Neural cell (in vitro differentiated cells): ENCODE measurements around the gene NEURL3. TPM values are rescaled to one million over a fixed set of nuclear protein-coding genes. Genes with fewer than 3 reads are reported as not detected.

Source experiments
- H2AFZ ChIP-seq: fragments of 200-600, 300-800 bp; sonication (generic), shearing (Covaris generic); 2 replicates; pipeline ENCODE4 v1.6.0; 2014; ENCODE audit warnings: low read depth, mild to moderate bottlenecking, antibody characterized with exemption, low read length, moderate library complexity
- H3F3A ChIP-seq: fragments of 200-600 bp; shearing (Covaris generic); 2 replicates; pipeline ENCODE4 v1.6.1; 2016; ENCODE audit warnings: mild to moderate bottlenecking, moderate library complexity, mixed read lengths, antibody characterized with exemption, low read length; ENCODE audit not compliant: insufficient read depth, poor library complexity, severe bottlenecking
- H3K27ac ChIP-seq: fragments of 200-600, 300-800 bp; sonication (generic), shearing (Covaris generic); 2 replicates; pipeline ENCODE4 v1.5.1; 2014; ENCODE audit warnings: mild to moderate bottlenecking, low read length, moderate library complexity
- H3K27me3 ChIP-seq: fragments of 300-800, 200-600 bp; sonication (generic), shearing (Covaris generic); 2 replicates; pipeline ENCODE4 v1.6.0; 2014; ENCODE audit warnings: mild to moderate bottlenecking, low read depth, low read length, moderate library complexity; ENCODE audit not compliant: insufficient read depth
- H3K36me3 ChIP-seq: fragments of 300-800, 200-600 bp; sonication (generic), shearing (Covaris generic); 2 replicates; pipeline ENCODE4 v1.5.1; 2014; ENCODE audit warnings: mild to moderate bottlenecking, antibody characterized with exemption, low read length, moderate library complexity; ENCODE audit not compliant: insufficient read depth
- H3K4me2 ChIP-seq: fragments of 300-800, 200-600 bp; sonication (generic), shearing (Covaris generic); 2 replicates; pipeline ENCODE4 v1.6.0; 2014; ENCODE audit warnings: mild to moderate bottlenecking, low read length
- H3K4me3 ChIP-seq: fragments of 300-800, 200-600 bp; sonication (generic), shearing (Covaris generic); 2 replicates; pipeline ENCODE4 v1.5.1; 2014; ENCODE audit warnings: mild to moderate bottlenecking, low read length, moderate library complexity
- H3K79me2 ChIP-seq: fragments of 200-600 bp; shearing (Covaris generic); replicated peaks from 2 replicates; pipeline ENCODE4 v1.6.0; 2014; ENCODE audit warnings: mild to moderate bottlenecking, low read length, moderate library complexity; ENCODE audit not compliant: insufficient read depth
- H3K9ac ChIP-seq: fragments of 300-800, 200-600 bp; sonication (generic), shearing (Covaris generic); 2 replicates; pipeline ENCODE4 v1.6.1; 2016; ENCODE audit warnings: mild to moderate bottlenecking, low read length, mixed read lengths
- H3K9me2 ChIP-seq: fragments of 200-600 bp; shearing (Covaris generic); 2 replicates; pipeline ENCODE4 v1.6.1; 2016; ENCODE audit warnings: mild to moderate bottlenecking, low read length, mixed read lengths; ENCODE audit not compliant: insufficient read depth
- H3K9me3 ChIP-seq: fragments of 200-600, 300-800 bp; sonication (generic), shearing (Covaris generic); 2 replicates; pipeline ENCODE4 v1.6.1; 2016; ENCODE audit warnings: mild to moderate bottlenecking, mixed run types, low read length, moderate library complexity, mixed read lengths
- H4K20me1 ChIP-seq: fragments of 200-600 bp; shearing (Covaris generic); 2 replicates; pipeline ENCODE4 v1.6.1; 2016; ENCODE audit warnings: mild to moderate bottlenecking, mixed run types; ENCODE audit not compliant: insufficient read depth
- EP300 ChIP-seq: fragments of 450-650 bp; conservative IDR thresholded peaks from 2 replicates; pipeline ENCODE4 v1.6.1; 2014; ENCODE audit warnings: antibody characterized with exemption, mild to moderate bottlenecking, moderate library complexity; ENCODE audit not compliant: poor library complexity, severe bottlenecking
- EZH2 ChIP-seq: fragments of 200-600, 300-800 bp; shearing (Covaris generic), sonication (generic); IDR thresholded peaks from 2 replicates; pipeline ENCODE4 v1.6.1; 2014; ENCODE audit warnings: antibody characterized with exemption, low read length, borderline replicate concordance, mild to moderate bottlenecking; ENCODE audit not compliant: insufficient read depth, poor library complexity, severe bottlenecking
- MXI1 ChIP-seq: fragments of 450-650 bp; conservative IDR thresholded peaks from 2 replicates; pipeline ENCODE4 v1.6.1; 2014; ENCODE audit warnings: antibody characterized with exemption, mild to moderate bottlenecking; ENCODE audit not compliant: poor library complexity, severe bottlenecking
- POLR2AphosphoS5 ChIP-seq: IDR thresholded peaks from 2 replicates; pipeline ENCODE4 v1.6.1; 2012
- RAD21 ChIP-seq: fragments of 450-650 bp; conservative IDR thresholded peaks from 2 replicates; pipeline ENCODE4 v1.6.1; 2014; ENCODE audit warnings: antibody characterized with exemption, mild to moderate bottlenecking, moderate library complexity
- SMC3 ChIP-seq: fragments of 450-650 bp; conservative IDR thresholded peaks from 2 replicates; pipeline ENCODE4 v1.6.1; 2014; ENCODE audit warnings: antibody characterized with exemption, mild to moderate bottlenecking, moderate library complexity; ENCODE audit not compliant: poor library complexity
- TAF1 ChIP-seq: IDR thresholded peaks from 2 replicates; pipeline ENCODE4 v1.6.1; 2012; ENCODE audit warnings: low read depth
- polyA plus RNA-seq: library from polyadenylated mRNA; depleted of rRNA; stranded (reverse); fragments of >200 nt; gene quantifications from 2 replicates; pipeline ENCODE4 v1.2.3, GENCODE V29; 2014
- TF ChIP-seq, protein P1 (sequence below): fragments of 450-650 bp; IDR thresholded peaks from 2 replicates; pipeline ENCODE4 v1.5.1; 2014; ENCODE audit warnings: antibody characterized with exemption, mild to moderate bottlenecking, moderate library complexity; ENCODE audit not compliant: poor library complexity, severe bottlenecking
- TF ChIP-seq, protein P2 (sequence below): IDR thresholded peaks from 2 replicates; pipeline ENCODE4 v1.6.1; 2012; ENCODE audit warnings: borderline replicate concordance

NEURL3 gene
- polyA plus RNA-seq, 1 donor from 2014 or later, result not detected

DNA sequence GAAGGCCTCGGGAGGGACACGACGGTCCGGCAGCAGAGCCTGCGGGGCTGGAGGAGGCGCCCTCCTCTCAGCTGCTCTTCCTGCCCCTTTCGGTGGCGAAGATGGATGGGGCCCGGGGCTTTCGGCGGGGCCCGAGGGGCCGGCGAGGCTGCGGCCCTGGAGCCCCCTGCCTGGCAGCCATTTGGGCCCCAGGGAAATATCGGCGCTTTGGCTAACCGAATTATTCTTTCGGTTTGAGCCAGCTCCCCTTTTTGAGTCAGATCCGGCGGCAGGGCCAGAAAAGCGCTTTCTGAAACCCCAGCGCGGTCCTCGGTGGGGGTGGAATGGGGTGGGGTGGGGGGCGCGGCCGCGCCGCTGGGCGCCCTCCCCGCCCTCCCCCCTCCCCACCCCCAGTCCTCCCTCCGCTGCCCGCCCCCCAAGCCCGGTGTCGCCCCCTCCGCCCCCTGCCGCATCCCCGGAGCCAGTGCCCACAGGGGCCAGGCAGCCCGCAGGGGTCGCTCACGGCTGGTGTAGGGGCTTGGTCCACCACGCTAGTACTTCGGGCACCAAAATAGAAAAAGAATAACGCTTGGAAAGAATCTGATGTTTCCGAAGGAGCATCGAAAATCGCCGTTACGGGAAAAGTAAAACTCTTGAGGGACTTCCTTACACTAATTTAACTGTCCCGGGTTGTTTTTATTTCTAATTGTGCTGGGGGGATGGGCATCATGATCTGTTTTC lies 22.3 kb upstream of the NEURL3 start:
- H3K4me3 ChIP-seq, result no peak overlapping the region
- H3K79me2 ChIP-seq, result no peaks in the 10 kb centered on the region
- no peaks in the 10 kb centered on the region for H3K9me2 ChIP-seq
- H3K9me3 ChIP-seq, result no peaks in the 10 kb centered on the region
- TF ChIP-seq EZH2 (no peak), POLR2AphosphoS5 (no peak), TAF1 (no peak), RAD21 (no peak), MXI1 (no peak), EP300 (no peak), SMC3 (no peak)
- TF ChIP-seq, protein P1, sequence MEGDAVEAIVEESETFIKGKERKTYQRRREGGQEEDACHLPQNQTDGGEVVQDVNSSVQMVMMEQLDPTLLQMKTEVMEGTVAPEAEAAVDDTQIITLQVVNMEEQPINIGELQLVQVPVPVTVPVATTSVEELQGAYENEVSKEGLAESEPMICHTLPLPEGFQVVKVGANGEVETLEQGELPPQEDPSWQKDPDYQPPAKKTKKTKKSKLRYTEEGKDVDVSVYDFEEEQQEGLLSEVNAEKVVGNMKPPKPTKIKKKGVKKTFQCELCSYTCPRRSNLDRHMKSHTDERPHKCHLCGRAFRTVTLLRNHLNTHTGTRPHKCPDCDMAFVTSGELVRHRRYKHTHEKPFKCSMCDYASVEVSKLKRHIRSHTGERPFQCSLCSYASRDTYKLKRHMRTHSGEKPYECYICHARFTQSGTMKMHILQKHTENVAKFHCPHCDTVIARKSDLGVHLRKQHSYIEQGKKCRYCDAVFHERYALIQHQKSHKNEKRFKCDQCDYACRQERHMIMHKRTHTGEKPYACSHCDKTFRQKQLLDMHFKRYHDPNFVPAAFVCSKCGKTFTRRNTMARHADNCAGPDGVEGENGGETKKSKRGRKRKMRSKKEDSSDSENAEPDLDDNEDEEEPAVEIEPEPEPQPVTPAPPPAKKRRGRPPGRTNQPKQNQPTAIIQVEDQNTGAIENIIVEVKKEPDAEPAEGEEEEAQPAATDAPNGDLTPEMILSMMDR, result no peak
- TF ChIP-seq, protein P2, sequence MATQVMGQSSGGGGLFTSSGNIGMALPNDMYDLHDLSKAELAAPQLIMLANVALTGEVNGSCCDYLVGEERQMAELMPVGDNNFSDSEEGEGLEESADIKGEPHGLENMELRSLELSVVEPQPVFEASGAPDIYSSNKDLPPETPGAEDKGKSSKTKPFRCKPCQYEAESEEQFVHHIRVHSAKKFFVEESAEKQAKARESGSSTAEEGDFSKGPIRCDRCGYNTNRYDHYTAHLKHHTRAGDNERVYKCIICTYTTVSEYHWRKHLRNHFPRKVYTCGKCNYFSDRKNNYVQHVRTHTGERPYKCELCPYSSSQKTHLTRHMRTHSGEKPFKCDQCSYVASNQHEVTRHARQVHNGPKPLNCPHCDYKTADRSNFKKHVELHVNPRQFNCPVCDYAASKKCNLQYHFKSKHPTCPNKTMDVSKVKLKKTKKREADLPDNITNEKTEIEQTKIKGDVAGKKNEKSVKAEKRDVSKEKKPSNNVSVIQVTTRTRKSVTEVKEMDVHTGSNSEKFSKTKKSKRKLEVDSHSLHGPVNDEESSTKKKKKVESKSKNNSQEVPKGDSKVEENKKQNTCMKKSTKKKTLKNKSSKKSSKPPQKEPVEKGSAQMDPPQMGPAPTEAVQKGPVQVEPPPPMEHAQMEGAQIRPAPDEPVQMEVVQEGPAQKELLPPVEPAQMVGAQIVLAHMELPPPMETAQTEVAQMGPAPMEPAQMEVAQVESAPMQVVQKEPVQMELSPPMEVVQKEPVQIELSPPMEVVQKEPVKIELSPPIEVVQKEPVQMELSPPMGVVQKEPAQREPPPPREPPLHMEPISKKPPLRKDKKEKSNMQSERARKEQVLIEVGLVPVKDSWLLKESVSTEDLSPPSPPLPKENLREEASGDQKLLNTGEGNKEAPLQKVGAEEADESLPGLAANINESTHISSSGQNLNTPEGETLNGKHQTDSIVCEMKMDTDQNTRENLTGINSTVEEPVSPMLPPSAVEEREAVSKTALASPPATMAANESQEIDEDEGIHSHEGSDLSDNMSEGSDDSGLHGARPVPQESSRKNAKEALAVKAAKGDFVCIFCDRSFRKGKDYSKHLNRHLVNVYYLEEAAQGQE, result no peak
- H4K20me1 ChIP-seq, result no peaks in the 10 kb centered on the region
- H3K9ac ChIP-seq, result no peak overlapping the region
- no peaks in the 10 kb centered on the region for H3F3A ChIP-seq
- H3K27ac ChIP-seq, result no peak overlapping the region
- peaks cover 28% of the 10 kb centered on the region for H3K27me3 ChIP-seq
- no peak overlapping the region for H2AFZ ChIP-seq
- no peaks in the 10 kb centered on the region for H3K36me3 ChIP-seq
- H3K4me2 ChIP-seq, result no peak overlapping the region

DNA sequence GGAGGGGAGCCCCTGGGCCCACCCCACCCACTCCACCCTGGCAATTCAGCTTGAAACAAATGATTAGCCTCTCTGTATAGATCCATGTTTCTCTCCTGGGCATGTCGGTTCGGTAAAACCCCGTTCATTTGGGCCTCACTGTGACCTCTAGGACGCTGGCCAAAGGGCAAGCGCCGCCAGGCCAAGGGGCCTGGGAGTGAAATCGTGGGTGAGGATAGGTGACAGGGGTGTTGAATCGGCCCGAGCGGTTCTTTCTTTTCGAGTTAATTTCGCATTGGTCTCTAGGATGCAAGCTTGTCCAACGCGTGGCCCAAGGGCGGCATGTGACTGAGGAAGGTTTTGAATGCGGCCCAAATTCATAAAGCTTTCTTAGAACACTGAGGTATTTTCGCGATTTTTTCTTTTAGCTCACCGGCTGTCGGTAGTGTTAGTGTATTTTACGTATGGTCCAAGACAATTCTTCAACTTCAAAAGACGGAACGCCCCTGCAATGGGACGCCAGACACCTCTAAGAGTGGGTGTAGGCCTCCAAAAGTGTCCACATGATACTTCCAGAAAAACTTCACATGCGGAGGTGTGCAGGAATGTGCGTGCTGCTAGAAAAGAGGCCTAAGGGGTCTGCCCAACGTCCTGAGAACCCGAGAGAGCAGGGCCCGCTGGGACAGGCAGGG lies 21.6 kb upstream of the NEURL3 start:
- Histone ChIP-seq H2AFZ (no peak overlapping the region), H3K9me2 (no peaks in the 10 kb centered on the region), H3K9me3 (no peaks in the 10 kb centered on the region), H3K4me2 (no peak overlapping the region), H3K79me2 (no peaks in the 10 kb centered on the region), H3F3A (no peaks in the 10 kb centered on the region), H3K9ac (no peak overlapping the region), H3K4me3 (no peak overlapping the region), H3K36me3 (no peaks in the 10 kb centered on the region), H3K27me3 (peaks cover 28% of the 10 kb centered on the region), H3K27ac (no peak overlapping the region), H4K20me1 (no peaks in the 10 kb centered on the region)
- TF ChIP-seq EZH2 (no peak), RAD21 (no peak), POLR2AphosphoS5 (no peak), EP300 (no peak), TAF1 (no peak), MXI1 (no peak), SMC3 (no peak)
- TF ChIP-seq, protein P2, result no peak
- TF ChIP-seq, protein P1, result no peak
